HG02798 (cell line): ENCODE results near the gene HIVEP3.

ENCODE experiments used
- ATAC-seq: cut with Tn5 transposase; IDR thresholded peaks from one replicate; pipeline ENCODE4 v1.9.1; 2021; ENCODE audit warnings: mild to moderate bottlenecking; ENCODE audit not compliant: unreplicated experiment, poor library complexity

HIVEP3 gene

DNA sequence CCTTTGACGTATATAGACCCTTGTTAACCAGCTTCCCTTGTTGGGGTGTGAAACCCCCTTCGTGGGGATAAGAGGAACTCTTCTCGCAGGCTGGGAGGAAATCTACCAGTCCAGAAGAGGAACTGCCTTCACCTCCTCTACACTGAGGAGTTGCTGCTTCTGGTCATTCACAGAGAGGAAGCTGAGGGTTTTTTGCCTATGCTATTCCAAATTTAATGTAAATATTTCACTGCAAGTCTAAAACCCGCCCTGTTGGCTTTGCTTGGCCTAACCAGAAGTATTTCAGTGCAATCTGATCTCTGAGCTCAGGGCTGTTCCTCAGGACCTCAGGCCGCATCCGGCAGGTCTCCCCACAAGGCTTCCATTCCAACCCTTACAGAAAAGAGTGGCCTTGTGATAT, 150.1 kb downstream of the HIVEP3 start:
- ATAC-seq: no peak

DNA sequence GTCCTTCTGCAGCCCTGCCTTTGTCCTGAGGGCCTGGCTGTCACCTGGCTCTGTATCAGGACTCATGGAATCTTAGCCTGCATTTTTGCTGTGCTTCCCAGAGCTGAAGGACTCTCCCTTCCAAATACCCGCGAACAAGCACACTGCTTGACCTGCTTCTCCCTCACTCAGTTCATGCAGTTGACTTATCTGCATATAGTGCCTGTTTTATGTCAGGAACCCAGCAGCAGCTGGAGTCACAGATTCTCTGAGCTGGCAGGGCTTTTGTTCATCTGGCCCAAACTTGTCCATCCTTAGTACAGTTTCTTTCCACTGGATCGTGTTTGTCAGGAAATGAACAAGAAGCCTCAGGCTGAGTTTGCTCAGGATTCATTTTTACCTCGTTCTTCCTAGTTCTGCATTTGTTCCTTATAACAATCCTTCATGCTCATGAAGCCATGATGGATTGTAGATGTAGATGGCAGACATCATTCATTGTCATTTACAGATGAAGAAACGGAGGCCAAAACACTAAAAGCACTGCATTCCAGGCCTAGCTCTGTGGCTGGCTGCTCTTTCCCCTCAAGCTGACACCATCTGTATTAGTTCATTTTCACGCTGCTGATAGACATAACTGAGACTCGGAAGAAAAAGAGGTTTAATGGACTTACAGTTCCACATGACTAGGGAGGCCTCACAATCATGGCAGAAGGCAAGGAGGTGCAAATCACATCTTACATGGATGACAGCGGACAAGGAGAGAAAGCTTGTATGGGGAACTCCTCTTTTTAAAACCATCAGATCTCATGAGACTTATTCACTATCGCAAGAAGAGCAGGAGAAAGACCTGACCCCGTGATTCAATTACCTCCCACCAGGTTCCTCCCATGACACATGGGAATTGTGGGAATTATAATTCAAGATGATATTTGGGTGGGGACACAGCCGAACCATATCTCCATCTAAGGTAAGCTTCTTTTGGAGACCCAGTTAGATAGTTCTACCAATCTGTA, 150.9 kb downstream of the HIVEP3 start:
- ATAC-seq: no peak

DNA sequence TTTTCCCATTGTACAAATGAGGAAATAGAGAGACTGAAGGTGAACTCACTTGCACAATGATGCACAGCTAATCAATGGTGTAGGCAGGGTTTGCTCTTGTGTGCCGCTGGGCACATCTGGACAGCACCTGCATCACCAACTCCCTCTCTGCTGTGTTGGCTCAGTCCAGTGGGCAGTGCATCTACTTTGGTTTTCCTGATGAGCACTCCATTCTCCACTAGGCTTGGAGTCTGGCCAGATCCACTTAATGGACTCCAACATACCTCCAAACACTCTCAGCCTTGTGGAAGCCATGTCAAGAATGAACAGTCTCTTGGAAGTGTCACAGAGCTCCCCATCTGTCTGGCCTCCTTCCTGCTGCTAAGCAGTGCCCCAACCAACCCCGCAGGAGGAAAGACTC, 152.2 kb downstream of the HIVEP3 start:
- no peak for ATAC-seq

DNA sequence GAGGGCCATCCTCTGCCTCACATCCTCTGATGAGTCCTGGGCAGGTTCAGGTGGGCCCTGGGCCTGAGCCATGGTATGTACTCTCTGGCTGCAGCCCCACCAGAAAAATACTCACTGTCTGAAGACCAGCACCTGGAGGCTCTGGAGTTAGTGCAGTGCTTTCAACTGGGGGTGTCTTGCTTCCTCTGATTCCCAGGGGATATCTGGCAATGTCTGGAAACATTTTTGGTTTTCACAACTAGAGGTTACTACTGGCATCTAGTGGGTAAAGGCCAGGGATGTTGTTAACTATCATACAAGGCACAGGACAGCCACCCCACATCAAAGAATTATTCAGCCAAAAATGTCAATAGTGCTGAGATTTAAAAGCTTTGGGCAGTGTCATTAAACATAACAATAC, 152.7 kb downstream of the HIVEP3 start:
- no peak for ATAC-seq

DNA sequence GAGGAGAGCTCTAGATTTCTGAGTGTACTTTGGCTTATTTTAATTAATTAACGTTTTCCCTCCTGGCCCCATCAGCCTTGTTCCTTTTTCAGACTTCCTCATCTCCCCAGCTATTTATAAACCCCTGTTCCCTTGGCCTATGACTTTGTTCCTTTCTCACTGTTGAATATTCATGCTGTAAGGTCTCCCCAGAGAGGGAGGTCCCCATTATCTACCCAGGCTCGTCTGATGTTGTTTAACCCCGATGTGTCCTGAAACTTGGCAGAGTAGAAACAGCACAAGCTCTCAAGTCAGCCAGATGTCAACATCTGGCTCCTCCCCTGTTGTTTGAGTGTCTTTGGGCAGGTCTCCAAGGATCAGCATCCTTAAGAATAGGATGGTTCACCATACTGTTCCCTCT, 153.6 kb downstream of the HIVEP3 start:
- no peak for ATAC-seq

DNA sequence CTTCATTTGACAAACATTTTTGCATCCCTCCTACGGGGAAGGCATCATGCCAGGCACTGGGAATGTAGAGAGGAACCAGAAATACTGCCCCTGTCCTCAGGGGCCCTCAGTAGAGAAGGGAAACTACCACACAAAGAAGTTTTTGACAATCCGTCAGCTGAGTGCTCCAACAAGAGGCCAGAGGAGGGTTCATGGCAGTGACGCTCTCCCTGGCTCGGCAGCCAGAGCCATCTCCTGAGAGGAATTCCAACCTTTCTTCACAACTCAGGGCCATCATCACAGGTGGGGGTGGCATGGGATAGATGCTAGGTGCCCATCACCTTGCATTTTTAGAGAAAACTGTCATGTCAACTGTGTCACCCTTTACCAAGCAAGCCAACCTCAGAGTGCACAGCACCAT, 154.1 kb downstream of the HIVEP3 start:
- no peak for ATAC-seq

DNA sequence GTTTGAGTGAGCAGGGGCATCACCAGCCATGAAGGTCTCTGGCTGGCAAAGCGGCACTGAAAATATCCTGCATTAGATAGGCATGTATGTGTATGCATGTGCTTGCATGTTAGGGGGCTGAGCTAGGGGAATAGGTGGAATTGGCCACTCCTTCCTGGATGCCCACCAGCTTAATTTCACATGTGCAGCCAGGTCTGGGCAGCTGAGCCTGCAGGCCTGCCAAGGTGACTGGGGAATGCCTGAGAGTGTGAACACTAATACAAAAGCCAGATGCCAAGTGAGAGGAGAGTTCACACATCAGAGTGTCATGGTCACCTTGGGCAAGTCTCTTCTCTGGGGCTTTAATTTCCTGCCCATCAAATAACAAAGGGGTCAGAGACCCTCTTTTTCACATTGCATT, 155.9 kb downstream of the HIVEP3 start:
- ATAC-seq: no peak

DNA sequence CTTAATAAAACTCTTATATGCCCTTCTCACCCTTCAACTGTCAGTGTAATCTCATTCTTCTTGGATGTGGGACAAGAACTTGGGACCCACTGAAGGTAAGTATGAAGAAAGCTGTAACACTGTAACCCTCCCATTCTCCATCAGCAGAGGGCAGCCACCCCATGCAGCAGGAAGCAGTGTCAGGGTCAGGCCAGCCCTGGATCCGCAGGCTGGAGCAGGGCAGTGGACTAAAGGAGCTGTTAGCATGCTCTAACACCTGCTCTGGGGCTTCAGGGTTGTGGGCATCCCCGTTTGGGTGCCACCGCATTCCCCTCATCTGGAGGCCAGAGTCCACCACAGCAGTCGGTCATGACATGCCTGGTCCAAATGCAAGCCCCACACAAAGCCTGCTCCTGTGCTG, 156.5 kb downstream of the HIVEP3 start:
- ATAC-seq: no peak

DNA sequence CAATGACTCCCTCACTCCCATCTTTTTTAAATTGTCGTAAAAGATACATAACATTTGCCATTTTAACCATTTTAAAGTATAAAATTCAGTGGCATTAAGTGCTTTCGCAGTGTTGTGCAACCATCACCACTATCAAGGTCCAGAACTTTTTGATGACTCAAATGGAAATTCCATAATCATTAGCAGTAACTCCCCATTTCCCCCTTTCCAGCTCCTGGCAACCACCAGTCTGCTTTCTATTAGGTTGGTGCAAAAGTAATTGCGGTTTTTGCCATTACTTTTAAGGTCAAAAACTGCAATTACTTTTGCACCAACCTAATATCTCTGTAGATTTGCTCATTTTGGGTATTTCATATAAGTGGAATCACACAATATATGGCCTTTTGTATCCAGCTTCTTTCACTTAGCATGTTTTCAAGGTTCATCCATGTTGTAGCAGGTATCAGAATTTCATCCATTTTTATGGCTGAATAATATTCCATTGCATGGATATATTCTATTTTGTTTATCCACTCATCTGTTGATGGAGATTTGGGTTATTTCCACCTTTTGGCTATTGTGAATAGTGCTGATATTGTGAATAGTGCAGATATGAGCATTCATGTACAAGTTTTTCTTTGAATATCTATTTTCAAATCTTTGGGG, 159.7 kb downstream of the HIVEP3 start:
- ATAC-seq: no peak

DNA sequence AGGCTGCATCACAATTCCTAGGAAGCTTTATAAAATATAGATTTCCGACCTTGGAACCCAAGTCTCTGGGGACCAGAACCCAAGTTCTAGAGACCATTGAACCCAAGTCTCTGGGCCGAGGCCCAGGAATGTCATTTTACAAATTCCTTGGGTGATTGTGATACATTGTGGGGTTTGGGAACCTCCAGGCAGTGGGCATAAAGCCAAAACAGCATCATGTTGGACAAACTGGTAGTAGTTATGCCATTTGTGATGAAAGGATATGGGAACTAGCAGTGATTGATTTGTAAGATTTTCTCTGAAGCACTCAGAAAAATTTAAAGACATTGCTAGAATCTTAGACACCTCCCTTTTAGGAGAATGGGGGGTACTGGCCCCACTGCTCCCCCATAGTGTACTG, 160.2 kb downstream of the HIVEP3 start:
- ATAC-seq: no peak

DNA sequence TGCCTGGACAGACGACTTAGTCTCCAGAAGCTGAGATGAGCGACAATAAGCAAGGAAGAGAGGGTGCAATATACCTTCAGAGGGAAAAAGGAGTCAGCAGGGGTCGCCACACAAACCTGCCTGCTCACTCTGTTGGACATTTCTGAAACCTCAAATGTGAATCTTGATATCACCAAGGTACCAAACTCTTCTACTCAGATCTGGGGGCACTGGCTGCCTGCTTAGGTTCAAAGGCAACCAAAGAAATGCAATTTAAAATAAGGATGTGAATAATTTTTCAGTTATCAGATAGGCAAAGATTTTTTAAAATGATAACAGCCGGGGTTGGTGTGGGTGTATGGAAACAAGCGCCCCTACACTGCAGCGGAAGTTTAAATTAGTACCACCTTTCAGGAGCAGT, 164.2 kb downstream of the HIVEP3 start:
- no peak for ATAC-seq

DNA sequence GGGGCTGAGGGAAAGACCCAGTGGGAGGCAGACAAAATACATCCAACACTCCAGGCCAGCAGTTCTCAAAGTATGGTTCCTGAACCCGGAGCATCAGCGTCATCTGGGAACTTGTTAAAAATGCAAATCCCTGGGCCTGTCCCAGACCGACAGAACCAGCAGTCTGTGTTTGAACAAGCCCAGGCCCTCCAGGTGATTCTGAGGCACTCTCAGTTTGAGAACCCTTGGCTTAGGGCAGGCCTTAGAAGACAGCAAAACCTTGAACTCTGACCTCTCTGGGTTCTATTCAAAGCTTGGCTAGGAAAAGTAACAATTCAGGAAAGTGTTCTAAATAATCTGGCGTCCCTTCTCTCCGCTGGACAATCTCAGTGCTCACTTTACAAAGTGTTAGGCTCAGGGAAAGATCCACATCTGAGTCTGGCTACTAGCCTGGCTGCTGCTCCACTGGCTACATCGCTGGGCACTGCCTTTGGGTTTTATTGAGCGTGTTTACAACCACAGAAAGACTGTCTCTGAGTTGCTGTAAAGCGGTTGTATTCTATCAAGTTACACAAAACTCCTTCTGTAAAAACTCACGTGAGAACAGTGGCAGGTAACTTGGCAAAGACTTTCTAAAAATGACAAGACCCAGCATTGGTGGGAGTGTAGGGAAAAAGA, 166.1 kb downstream of the HIVEP3 start:
- peak; percentile 31 for ATAC-seq

DNA sequence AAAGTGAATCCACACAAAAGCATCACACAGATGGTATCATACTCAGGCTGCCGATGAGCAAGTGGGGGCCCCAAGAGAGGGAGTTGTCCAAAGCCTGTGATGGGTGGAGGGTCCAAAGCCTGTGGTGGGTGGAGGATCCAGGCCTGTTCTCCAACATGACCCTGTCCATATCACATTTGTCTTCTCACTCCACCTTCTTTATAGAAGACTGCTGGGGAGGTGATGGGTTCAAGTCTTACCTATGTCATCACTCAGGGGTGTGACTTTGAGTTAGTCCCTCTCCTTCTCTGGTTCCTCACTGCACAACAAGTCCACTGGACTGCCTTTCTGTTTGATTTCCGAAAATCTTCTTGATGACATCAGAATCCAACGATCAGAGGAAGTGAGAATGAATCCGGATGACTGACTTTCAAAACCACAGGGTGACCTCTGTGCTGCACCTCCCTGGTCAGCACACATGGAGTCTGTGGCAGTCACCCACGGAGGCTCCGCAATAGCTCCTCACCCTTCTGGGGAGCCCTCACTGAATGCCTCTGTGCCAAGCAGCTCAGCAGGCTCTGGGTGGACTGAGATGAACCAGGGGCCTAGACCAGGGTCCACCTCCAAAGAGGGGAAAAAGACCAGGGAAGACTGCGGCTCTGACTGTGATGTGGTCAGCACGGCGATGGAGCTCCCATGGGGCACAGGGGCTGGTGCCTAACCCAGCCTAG, 166.8 kb downstream of the HIVEP3 start:
- peak; percentile 53 for ATAC-seq

DNA sequence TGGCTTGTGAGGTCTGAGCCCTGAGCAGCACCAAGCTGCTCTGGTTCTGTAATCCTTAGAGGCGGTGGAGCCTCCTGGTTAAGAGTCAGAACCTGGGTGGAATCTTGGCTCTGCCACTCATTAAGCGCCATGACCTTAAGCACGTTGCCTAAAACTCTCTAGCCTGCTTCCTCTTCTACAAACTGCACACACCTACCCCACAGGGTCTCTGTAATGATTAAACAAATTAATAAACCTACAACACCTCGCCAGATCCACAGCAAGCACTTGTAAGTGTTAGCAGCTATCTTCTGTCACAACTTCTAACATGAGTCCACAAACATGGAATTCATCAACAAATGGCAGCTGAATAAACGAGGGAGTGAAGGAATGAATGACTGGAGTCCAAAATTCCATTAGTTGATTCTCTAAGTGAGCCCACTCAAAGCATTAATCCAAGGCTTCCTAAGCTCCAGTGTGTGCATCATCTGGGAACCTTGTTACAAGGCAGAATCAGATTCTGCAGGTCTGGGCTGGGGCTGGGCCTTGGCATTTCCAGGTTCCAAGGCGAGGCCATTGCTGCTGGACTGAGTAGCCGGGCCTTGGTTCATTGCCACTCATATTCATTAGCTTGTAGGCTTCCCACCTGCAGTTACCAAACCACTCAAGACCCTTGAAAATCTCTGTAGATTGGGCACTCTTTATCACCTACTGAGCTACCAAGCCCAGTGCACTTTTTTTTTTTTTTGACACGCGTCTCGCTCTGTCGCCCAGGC, 168.6 kb downstream of the HIVEP3 start:
- ATAC-seq: no peak

DNA sequence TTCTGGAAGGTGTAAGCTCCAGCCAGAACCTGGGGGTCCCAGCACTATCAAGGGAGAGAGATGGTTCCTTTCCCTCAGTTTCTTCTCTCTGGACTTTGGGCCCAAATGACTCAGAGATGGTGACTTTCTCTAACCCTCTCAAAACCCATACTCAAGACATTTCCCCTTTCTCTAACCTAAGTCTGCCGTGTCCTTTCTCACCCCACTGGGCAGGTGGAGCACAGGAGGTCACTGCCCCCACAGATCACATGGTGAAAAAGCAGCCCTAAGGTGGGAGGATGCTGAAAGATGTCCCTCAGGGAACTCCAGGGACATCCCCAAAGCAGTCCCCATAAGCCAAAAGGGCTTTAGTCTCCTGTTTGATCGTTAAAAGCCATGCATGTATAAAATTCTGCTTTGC, 173.7 kb downstream of the HIVEP3 start:
- no peak for ATAC-seq

DNA sequence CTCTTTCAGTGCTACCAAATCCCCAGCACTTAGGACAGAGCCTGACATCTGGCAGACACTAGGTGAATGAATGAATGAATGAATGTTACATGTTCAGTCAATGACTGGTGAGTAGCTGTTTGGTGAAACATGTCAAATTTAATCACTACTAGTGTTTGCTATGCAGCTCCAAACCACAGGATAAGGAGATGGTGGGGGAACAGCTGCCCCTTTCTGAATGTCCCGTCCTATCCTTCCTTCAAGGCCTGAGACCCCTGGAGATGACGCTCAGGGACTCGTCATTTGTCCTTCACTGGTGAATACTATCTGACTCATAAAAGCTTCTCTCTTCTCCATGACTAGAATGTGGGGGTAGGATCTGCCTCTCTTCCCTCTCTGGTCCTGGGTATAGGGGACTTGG, 175.4 kb downstream of the HIVEP3 start:
- no peak for ATAC-seq

DNA sequence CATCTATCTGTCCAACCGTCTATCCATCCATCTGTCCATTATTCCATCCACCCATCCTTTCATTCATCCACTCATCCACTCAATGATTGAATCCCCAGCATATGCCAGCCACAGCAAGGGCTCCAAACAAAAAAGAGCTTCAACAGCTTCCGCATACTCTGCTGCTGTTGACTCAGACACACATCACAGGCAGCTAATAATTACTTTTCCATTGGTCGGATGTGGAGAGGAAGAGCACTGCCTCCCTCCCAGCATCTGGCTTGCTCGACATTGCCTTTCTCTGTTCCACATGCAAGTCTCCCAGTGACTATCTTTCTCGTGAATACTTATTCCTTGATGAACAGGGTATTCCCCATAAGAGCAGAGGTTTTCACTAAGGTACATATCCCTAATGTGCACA, 176.5 kb downstream of the HIVEP3 start:
- no peak for ATAC-seq

DNA sequence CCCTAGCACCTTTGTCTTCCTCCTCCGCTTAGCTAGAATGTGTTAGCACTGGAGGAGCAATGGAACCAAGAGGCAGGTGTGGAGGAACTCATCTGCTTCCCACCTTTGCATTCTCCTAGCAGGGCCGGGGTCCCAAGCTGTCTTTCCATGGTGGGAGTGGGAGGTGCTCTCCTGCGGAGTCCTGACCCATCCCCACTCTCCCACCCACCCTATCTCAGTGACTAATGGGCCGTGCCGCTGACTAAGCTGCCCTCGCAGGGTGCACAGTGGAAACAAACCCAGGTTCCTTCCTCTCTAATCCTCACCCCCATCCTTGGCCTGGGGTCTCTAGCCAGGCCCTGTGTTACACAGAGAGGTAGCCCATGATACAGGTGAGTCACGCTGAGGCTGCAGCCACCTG, 177.5 kb downstream of the HIVEP3 start:
- no peak for ATAC-seq

DNA sequence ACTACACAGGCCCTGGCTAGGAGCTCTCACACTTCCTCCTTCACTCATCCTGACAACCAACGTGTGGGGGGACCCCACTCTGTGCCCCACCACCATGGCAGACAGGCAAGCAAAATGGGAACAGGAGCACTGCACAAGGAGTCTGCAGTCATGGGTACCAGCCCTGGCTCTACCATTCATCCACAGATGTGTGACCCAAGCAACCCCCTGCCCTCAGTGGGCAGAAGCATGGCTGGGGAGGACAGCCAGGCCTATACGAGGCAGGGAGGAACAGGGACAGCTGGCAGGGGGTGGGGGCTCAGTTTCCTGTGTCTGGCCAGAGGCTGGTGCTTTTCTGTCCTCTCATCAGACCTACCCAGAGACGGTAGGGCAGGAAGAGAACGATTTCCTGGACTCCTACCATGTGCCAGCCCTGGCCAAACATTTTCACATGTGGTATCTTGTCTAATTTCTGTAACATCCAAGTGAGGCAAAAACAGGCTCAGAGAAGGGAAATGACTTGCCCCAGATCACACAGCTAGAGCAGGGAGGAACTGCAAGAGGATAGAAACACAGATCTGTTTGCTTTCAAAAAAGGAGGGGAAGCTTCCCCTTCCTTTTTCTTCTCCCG, 178.0 kb downstream of the HIVEP3 start:
- ATAC-seq: no peak

DNA sequence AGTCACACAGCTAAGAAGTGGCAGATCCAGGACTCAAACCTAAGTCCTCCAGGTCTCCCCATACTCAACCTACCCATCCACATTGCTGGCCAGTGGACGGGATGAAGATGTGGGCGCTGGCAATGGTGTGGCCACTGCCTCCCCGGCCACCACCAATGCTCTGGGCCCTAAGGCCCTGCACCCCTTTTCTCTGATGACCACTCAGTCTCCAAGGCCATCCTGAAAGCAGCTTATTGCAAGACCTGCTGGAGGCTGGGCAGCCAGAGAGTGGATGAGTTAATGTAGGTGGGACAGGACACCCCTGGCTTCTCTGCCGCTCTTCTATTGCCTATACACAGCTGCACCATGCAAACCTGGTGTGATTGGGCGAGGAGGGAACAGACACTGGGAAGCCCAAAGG, 178.7 kb downstream of the HIVEP3 start:
- no peak for ATAC-seq
